DND-41 (cell line): ENCODE measurements around the gene NDUFS2.

ENCODE experiments used
- EZH2 ChIP-seq: IDR thresholded peaks from 3 replicates; pipeline ENCODE4 v1.6.1; 2012; ENCODE audit warnings: borderline replicate concordance, low read depth, mild to moderate bottlenecking, moderate library complexity, low read length, inconsistent platforms; ENCODE audit not compliant: severe bottlenecking
- TF ChIP-seq, protein P1 (sequence below): IDR thresholded peaks from 2 replicates; pipeline ENCODE4 v1.5.1; 2012; ENCODE audit warnings: borderline replicate concordance, low read length, moderate library complexity, mild to moderate bottlenecking; ENCODE audit not compliant: poor library complexity, severe bottlenecking; ENCODE audit errors: extremely low read depth

DNA sequence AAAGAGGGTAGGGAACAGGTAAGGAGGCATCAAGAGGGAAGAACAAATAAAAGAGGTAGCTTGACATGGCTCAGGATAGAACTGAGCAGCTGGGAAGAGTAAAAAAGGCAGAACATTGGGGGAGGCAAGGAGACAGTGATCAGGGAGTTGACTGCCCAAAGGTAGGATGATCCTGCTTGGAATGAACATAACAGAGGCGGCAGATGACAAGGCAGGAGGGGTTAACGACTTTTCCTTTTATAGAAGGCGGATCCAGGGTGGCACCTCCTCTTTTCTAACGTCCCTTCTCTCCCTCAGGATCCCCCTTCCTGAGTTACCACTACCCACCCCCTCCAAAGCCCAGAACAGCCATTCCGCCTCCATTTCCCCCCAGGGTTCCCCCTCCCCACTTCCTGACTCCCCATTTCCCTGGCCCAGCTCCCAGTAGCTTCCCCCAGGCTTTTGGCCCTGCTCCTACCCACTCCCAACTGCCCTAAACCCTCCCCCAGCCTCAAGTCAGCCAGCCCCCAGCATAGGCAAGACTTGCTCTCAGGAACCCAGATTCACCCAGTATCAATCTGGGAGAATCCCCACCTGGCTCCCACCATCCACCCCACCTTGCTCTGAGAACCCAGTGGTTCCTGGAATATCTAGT lies 2.5 kb upstream of the NDUFS2 start:
- TF ChIP-seq, protein P1, sequence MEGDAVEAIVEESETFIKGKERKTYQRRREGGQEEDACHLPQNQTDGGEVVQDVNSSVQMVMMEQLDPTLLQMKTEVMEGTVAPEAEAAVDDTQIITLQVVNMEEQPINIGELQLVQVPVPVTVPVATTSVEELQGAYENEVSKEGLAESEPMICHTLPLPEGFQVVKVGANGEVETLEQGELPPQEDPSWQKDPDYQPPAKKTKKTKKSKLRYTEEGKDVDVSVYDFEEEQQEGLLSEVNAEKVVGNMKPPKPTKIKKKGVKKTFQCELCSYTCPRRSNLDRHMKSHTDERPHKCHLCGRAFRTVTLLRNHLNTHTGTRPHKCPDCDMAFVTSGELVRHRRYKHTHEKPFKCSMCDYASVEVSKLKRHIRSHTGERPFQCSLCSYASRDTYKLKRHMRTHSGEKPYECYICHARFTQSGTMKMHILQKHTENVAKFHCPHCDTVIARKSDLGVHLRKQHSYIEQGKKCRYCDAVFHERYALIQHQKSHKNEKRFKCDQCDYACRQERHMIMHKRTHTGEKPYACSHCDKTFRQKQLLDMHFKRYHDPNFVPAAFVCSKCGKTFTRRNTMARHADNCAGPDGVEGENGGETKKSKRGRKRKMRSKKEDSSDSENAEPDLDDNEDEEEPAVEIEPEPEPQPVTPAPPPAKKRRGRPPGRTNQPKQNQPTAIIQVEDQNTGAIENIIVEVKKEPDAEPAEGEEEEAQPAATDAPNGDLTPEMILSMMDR: no peak
- TF ChIP-seq EZH2: no peak
